H9 (cell line): ENCODE data around the gene ARPP21. TPM values are rescaled to one million over a fixed set of nuclear protein-coding genes. Genes with fewer than 3 reads are reported as not detected.

Source experiments
- DNase-seq: peaks from one replicate; pipeline ENCODE4 v3.0.0-alpha.2; 2017
- H2AFZ ChIP-seq: one replicate; pipeline ENCODE4 v1.6.1; 2013; ENCODE audit warnings: mild to moderate bottlenecking, low read length, control low read depth, moderate library complexity
- H2AK5ac ChIP-seq: 2 replicates; pipeline ENCODE4 v1.6.1; 2013; ENCODE audit warnings: low read length, control low read depth, mixed read lengths; ENCODE audit not compliant: insufficient read length
- H2BK120ac ChIP-seq: one replicate; pipeline ENCODE4 v1.6.1; 2013; ENCODE audit warnings: low read depth, mild to moderate bottlenecking, low read length, control low read depth, inconsistent platforms; ENCODE audit not compliant: poor library complexity, severe bottlenecking
- H2BK12ac ChIP-seq: 2 replicates; pipeline ENCODE4 v1.6.1; 2013; ENCODE audit warnings: low read length, control low read depth, mixed read lengths, low read depth; ENCODE audit not compliant: insufficient read length
- H2BK15ac ChIP-seq: 2 replicates; pipeline ENCODE4 v1.6.1; 2013; ENCODE audit warnings: low read depth, low read length, control low read depth
- H2BK20ac ChIP-seq: one replicate; pipeline ENCODE4 v1.6.1; 2013; ENCODE audit warnings: low read depth, mild to moderate bottlenecking, low read length, control low read depth, inconsistent platforms; ENCODE audit not compliant: poor library complexity, severe bottlenecking
- H2BK5ac ChIP-seq: 2 replicates; pipeline ENCODE4 v1.6.1; 2013; ENCODE audit warnings: low read length, control low read depth, mixed read lengths; ENCODE audit not compliant: insufficient read length
- H3K14ac ChIP-seq: 2 replicates; pipeline ENCODE4 v1.6.1; 2013; ENCODE audit warnings: low read length, control low read depth; ENCODE audit not compliant: insufficient read depth
- H3K18ac ChIP-seq: 2 replicates; pipeline ENCODE4 v1.6.1; 2013; ENCODE audit warnings: low read depth, mild to moderate bottlenecking, mixed read lengths, low read length, control low read depth; ENCODE audit not compliant: insufficient read length
- H3K23ac ChIP-seq: 2 replicates; pipeline ENCODE4 v1.6.1; 2013; ENCODE audit warnings: low read length, control low read depth, mixed read lengths, low read depth; ENCODE audit not compliant: insufficient read length
- H3K23me2 ChIP-seq: 2 replicates; pipeline ENCODE4 v1.6.1; 2013; ENCODE audit warnings: low read depth, mild to moderate bottlenecking, mixed read lengths, low read length, control low read depth; ENCODE audit not compliant: insufficient read length, poor library complexity, severe bottlenecking
- H3K27ac ChIP-seq: 2 replicates; pipeline ENCODE4 v1.5.1; 2013; ENCODE audit warnings: low read length, control low read depth, mixed read lengths, low read depth; ENCODE audit not compliant: insufficient read length
- H3K27me3 ChIP-seq: 2 replicates; pipeline ENCODE4 v1.6.1; 2013; ENCODE audit warnings: low read length, control low read depth, inconsistent platforms; ENCODE audit not compliant: insufficient read depth
- H3K4ac ChIP-seq: 2 replicates; pipeline ENCODE4 v1.6.1; 2013; ENCODE audit warnings: low read depth, mild to moderate bottlenecking, control low read depth, inconsistent platforms, low read length, moderate library complexity
- H3K4me1 ChIP-seq: 2 replicates; pipeline ENCODE4 v1.6.1; 2013; ENCODE audit warnings: low read length, control low read depth, inconsistent platforms; ENCODE audit not compliant: insufficient read depth
- H3K4me2 ChIP-seq: 2 replicates; pipeline ENCODE4 v1.6.1; 2013; ENCODE audit warnings: low read length, control low read depth, mixed read lengths; ENCODE audit not compliant: insufficient read length, insufficient read depth
- H3K56ac ChIP-seq: 2 replicates; pipeline ENCODE4 v1.6.1; 2013; ENCODE audit warnings: low read depth, mild to moderate bottlenecking, mixed read lengths, low read length, control low read depth; ENCODE audit not compliant: insufficient read length
- H3K79me1 ChIP-seq: 2 replicates; pipeline ENCODE4 v1.6.1; 2013; ENCODE audit warnings: low read depth, mild to moderate bottlenecking, moderate library complexity, low read length, control low read depth, inconsistent platforms; ENCODE audit not compliant: insufficient read depth, poor library complexity, severe bottlenecking
- H3K79me2 ChIP-seq: 2 replicates; pipeline ENCODE4 v1.6.1; 2013; ENCODE audit warnings: low read length, control low read depth, inconsistent platforms; ENCODE audit not compliant: insufficient read depth
- H3K9ac ChIP-seq: 2 replicates; pipeline ENCODE4 v1.6.1; 2013; ENCODE audit warnings: low read length, control low read depth, mixed read lengths; ENCODE audit not compliant: insufficient read length; ENCODE audit errors: extremely low read depth
- H3K9me3 ChIP-seq: one replicate; pipeline ENCODE4 v1.6.1; 2013; ENCODE audit warnings: low read depth, low read length, inconsistent platforms; ENCODE audit not compliant: control insufficient read depth
- H3T11ph ChIP-seq: one replicate; pipeline ENCODE4 v1.6.1; 2013; ENCODE audit warnings: mild to moderate bottlenecking, low read length, control low read depth, inconsistent platforms
- H4K20me1 ChIP-seq: one replicate; pipeline ENCODE4 v1.6.1; 2013; ENCODE audit not compliant: control insufficient read depth, insufficient read length, insufficient read depth
- H4K5ac ChIP-seq: 2 replicates; pipeline ENCODE4 v1.6.1; 2013; ENCODE audit warnings: low read depth, mild to moderate bottlenecking, mixed read lengths, low read length, control low read depth; ENCODE audit not compliant: insufficient read length
- H4K8ac ChIP-seq: replicated peaks from 2 replicates; pipeline ENCODE4 v1.6.1; 2013; ENCODE audit warnings: low read length, control low read depth, mixed read lengths, low read depth; ENCODE audit not compliant: insufficient read length
- H4K91ac ChIP-seq: 2 replicates; pipeline ENCODE4 v1.6.1; 2013; ENCODE audit warnings: low read depth, mild to moderate bottlenecking, moderate library complexity, mixed read lengths, low read length, control low read depth; ENCODE audit not compliant: insufficient read length
- H3K27ac Mint-ChIP-seq, 3 experiments: 2 replicates in 2 of 3; 3 replicates in 1 of 3; pipeline ENCODE4 v1.8.0; 2020 to 2021; ENCODE audit warnings: mixed read lengths in 3 of 3, mild to moderate bottlenecking in 1 of 3, moderate library complexity in 1 of 3
- H3K27me3 Mint-ChIP-seq: 2 replicates; pipeline ENCODE4 v1.8.0; 2021; ENCODE audit warnings: low read depth, mild to moderate bottlenecking, moderate library complexity, mixed read lengths
- H3K36me3 Mint-ChIP-seq, 3 experiments: 2 replicates in 2 of 3; 3 replicates in 1 of 3; pipeline ENCODE4 v1.8.0; 2020 to 2021; ENCODE audit warnings: low read depth in 3 of 3, mixed read lengths in 3 of 3; ENCODE audit not compliant: insufficient read depth in 1 of 3
- H3K4me1 Mint-ChIP-seq, 2 experiments: 2 replicates each; pipeline ENCODE4 v1.8.0; 2020; ENCODE audit warnings: mixed read lengths in 2 of 2
- H3K4me3 Mint-ChIP-seq, 2 experiments: 2 replicates in 1 of 2; 3 replicates in 1 of 2; pipeline ENCODE4 v1.8.0; 2020 to 2021; ENCODE audit warnings: mild to moderate bottlenecking in 2 of 2, mixed read lengths in 2 of 2, moderate library complexity in 1 of 2
- H3K9me3 Mint-ChIP-seq, 2 experiments: 2 replicates in 1 of 2; 3 replicates in 1 of 2; pipeline ENCODE4 v1.8.0; 2020; ENCODE audit warnings: mild to moderate bottlenecking in 2 of 2, mixed read lengths in 2 of 2, moderate library complexity in 1 of 2
- CTCF ChIP-seq: fragments of 200-600 bp; sonication (generic); conservative IDR thresholded peaks from 3 replicates; pipeline ENCODE4 v1.8.0; 2021; ENCODE audit warnings: antibody characterized with exemption, mild to moderate bottlenecking
- WGBS: extraction: QIAGEN DNeasy Blood & Tissue Kit; methylation state at CpG from one replicate; pipeline ENCODE4 v1.1.7; 2013; ENCODE audit warnings: missing lambda C conversion rate, low lambda C conversion rate, mixed read lengths; ENCODE audit not compliant: insufficient read length; ENCODE audit errors: extremely low coverage; 5-methylcytosine and 5-hydroxymethylcytosine counted together
- total RNA-seq: library from RNA; stranded (reverse); gene quantifications from 2 replicates; pipeline ENCODE4 v1.2.1, GENCODE V29; 2021

Gene ARPP21
- total RNA-seq, 1 experiment from 2014 or later = not detected

- H3K14ac ChIP-seq = no peak overlapping the region
- H3K4me1 ChIP-seq = no peaks in the 10 kb centered on the region
- H3K4me2 ChIP-seq = no peak overlapping the region
- H3K79me2 ChIP-seq = no peaks in the 10 kb centered on the region
- H3K79me1 ChIP-seq = no peaks in the 10 kb centered on the region
- no peak overlapping the region for H3T11ph ChIP-seq
- no peak for TF ChIP-seq CTCF
- peaks cover 2% of the 10 kb centered on the region; the same call in 1 of the 2 replicates for H3K27me3 Mint-ChIP-seq
- H2BK15ac ChIP-seq = no peak overlapping the region
- no peak overlapping the region for H2BK20ac ChIP-seq
- no peak overlapping the region for H4K5ac ChIP-seq
- H3K23me2 ChIP-seq = no peaks in the 10 kb centered on the region
- WGBS = no CpG with 5 or more reads among the region's 3 CpGs
- H3K23ac ChIP-seq = no peak overlapping the region
- H3K4me1 Mint-ChIP-seq = no peaks in the 10 kb centered on the region
- H4K20me1 ChIP-seq = no peaks in the 10 kb centered on the region
- H3K56ac ChIP-seq = no peak overlapping the region
- no peak overlapping the region for H4K8ac ChIP-seq
- H2AFZ ChIP-seq = no peak overlapping the region
- no peak overlapping the region for H3K27ac ChIP-seq
- H3K27me3 ChIP-seq = no peaks in the 10 kb centered on the region
- no peak overlapping the region for H3K4me3 Mint-ChIP-seq
- no peak overlapping the region for H2BK5ac ChIP-seq
- H4K91ac ChIP-seq = no peak overlapping the region
- no peaks in the 10 kb centered on the region for H3K9me3 ChIP-seq
- H2AK5ac ChIP-seq = no peak overlapping the region
- H3K9me3 Mint-ChIP-seq = no peaks in the 10 kb centered on the region
- H3K9ac ChIP-seq = no peak overlapping the region
- no peak overlapping the region for H3K27ac Mint-ChIP-seq
- no peak overlapping the region for H3K18ac ChIP-seq
- DNase-seq = no peak
- H2BK120ac ChIP-seq = no peak overlapping the region
- no peak overlapping the region for H3K4ac ChIP-seq
- H3K36me3 Mint-ChIP-seq = no peaks in the 10 kb centered on the region
- H2BK12ac ChIP-seq = no peak overlapping the region
Measured at GRCh38 chr3:35685153-35685552, 45.8 kb downstream of the ARPP21 start.
